Erythroblast (primary cell): Measurements from ENCODE around the gene PRKD3.

ENCODE experiments used
- GATA1 ChIP-seq: IDR thresholded peaks from 2 replicates; pipeline ENCODE4 v1.6.1; 2011; ENCODE audit warnings: low read depth, mild to moderate bottlenecking, control low read depth, low read length, moderate library complexity
- POLR2A ChIP-seq: IDR thresholded peaks from 2 replicates; pipeline ENCODE4 v1.6.1; 2011; ENCODE audit warnings: mild to moderate bottlenecking, low read length

DNA sequence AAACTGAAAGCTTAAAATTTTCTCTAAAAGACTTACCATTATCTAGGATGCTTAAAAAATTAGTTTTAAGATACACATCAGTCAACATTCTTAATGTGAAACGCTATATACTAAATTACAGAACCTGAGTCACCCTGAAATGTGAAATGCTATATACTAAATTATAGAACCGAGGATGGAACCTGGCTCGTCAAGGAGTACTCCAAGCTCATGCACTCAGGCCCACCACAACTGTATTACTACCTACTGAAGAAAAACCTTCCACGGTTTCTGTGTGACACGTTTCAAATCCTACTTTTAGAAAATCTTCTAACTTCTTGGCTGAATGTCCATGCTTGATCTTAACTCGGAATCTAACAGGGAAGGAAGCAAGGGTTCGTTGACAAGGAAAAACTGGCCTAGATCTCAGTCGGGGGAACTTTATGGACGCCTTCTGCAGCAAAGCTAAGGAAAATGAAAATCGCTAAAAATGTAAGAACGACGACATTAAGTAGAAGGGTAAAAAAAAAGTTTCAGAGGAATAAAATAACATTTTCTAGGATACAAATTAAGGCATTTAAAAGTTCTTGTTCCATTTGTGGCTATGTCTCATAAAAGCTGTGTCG lies 1.4 kb downstream of the PRKD3 start:
- TF ChIP-seq POLR2A (no peak), GATA1 (no peak)
